ENCODE measurements around the gene MROH7.

MROH7 gene

GRCh38 chr1:54728027-54728426 is 86.4 kb downstream of the MROH7 start:
- no peak overlapping the region for H3K4me3 ChIP-seq (replicated peaks; ENCODE audit: low read depth, low read length)
- no peak for DNase-seq (ENCODE audit: extremely low read depth, low read depth)
- no peak for TF ChIP-seq CTCF (IDR thresholded peaks at IDR 0.05; ENCODE audit: low read depth, low read length, missing control alignments)

- no peak for DNase-seq (ENCODE audit: extremely low read depth, low read depth)
- H3K4me3 ChIP-seq (replicated peaks; ENCODE audit: low read depth, low read length) = no peak overlapping the region
- no peak for TF ChIP-seq CTCF (IDR thresholded peaks at IDR 0.05; ENCODE audit: low read depth, low read length, missing control alignments)
These were observed 95.1 kb downstream of the MROH7 start for GRCh38 chr1:54736685-54737084.

GRCh38 chr1:54738244-54738643 is 96.7 kb downstream of the MROH7 start:
- TF ChIP-seq CTCF (IDR thresholded peaks at IDR 0.05; ENCODE audit: low read depth, low read length, missing control alignments) = no peak
- DNase-seq (ENCODE audit: extremely low read depth, low read depth) = no peak
- H3K4me3 ChIP-seq (replicated peaks; ENCODE audit: low read depth, low read length) = no peak overlapping the region

- H3K4me3 ChIP-seq (replicated peaks; ENCODE audit: low read depth, low read length) = no peak overlapping the region
- no peak for DNase-seq (ENCODE audit: extremely low read depth, low read depth)
- no peak for TF ChIP-seq CTCF (IDR thresholded peaks at IDR 0.05; ENCODE audit: low read depth, low read length, missing control alignments)
These were observed 99.9 kb downstream of the MROH7 start for GRCh38 chr1:54741531-54741930.

- DNase-seq (ENCODE audit: extremely low read depth, low read depth) = no peak
- TF ChIP-seq CTCF (IDR thresholded peaks at IDR 0.05; ENCODE audit: low read depth, low read length, missing control alignments) = no peak
- H3K4me3 ChIP-seq (replicated peaks; ENCODE audit: low read depth, low read length) = no peak overlapping the region
These were observed 100.7 kb downstream of the MROH7 start for GRCh38 chr1:54742282-54742681.

- no peak overlapping the region for H3K4me3 ChIP-seq (replicated peaks; ENCODE audit: low read depth, low read length)
- DNase-seq (ENCODE audit: extremely low read depth, low read depth) = no peak
- no peak for TF ChIP-seq CTCF (IDR thresholded peaks at IDR 0.05; ENCODE audit: low read depth, low read length, missing control alignments)
These were observed 102.0 kb downstream of the MROH7 start for GRCh38 chr1:54743416-54744226.

GRCh38 chr1:54744696-54745095 is 103.1 kb downstream of the MROH7 start:
- no peak overlapping the region for H3K4me3 ChIP-seq (replicated peaks; ENCODE audit: low read depth, low read length)
- DNase-seq (ENCODE audit: extremely low read depth, low read depth) = no peak
- no peak for TF ChIP-seq CTCF (IDR thresholded peaks at IDR 0.05; ENCODE audit: low read depth, low read length, missing control alignments)

All from HFF-Myc (cell line).